Left ventricle myocardium inferior (tissue), 1 donor: ENCODE measurements around the gene RCCD1. TPM values are rescaled to one million over a fixed set of nuclear protein-coding genes. Genes with fewer than 3 reads are reported as not detected.

ENCODE experiments used
- DNase-seq: peaks from one replicate; pipeline ENCODE4 v3.0.0-alpha.2; 2020
- H3K27ac ChIP-seq: fragments of 200-600 bp; replicated peaks from 2 replicates; pipeline ENCODE4 v1.8.0; 2021
- H3K27me3 ChIP-seq: fragments of 200-600 bp; 2 replicates; pipeline ENCODE4 v1.8.0; 2021; ENCODE audit warnings: low read depth
- H3K36me3 ChIP-seq: fragments of 200-600 bp; 2 replicates; pipeline ENCODE4 v1.8.0; 2021
- H3K4me1 ChIP-seq: fragments of 200-600 bp; 2 replicates; pipeline ENCODE4 v1.8.0; 2021
- H3K4me3 ChIP-seq: fragments of 200-600 bp; 2 replicates; pipeline ENCODE4 v1.8.0; 2021; ENCODE audit warnings: mild to moderate bottlenecking, moderate library complexity
- H3K9me3 ChIP-seq: fragments of 200-600 bp; replicated peaks from 2 replicates; pipeline ENCODE4 v1.8.0; 2021
- intact Hi-C: fragments of 100-400 bp; cut with micrococcal nuclease; formaldehyde crosslinking; loops from one replicate; pipeline ENCODE4 v1.11.0; 2022
- total RNA-seq: library from RNA; stranded (reverse); fragmentation: NEBNext Ultra II Directional; extraction: Animal tissue kit (Norgen Biotek cat#: 25700); gene quantifications from one replicate; pipeline ENCODE4 v1.2.1, GENCODE V29; 2021
- TF ChIP-seq, protein P1 (sequence below): fragments of 200-600 bp; IDR thresholded peaks from 2 replicates; pipeline ENCODE4 v1.8.0; 2021; ENCODE audit warnings: antibody characterized with exemption, mild to moderate bottlenecking, borderline replicate concordance
- donor health status: DM: no; HTN: yes; CAD: no; lungs with severe emphysema.

The RCCD1 gene
- total RNA-seq, 1 donor from 2014 or later: 10.9 TPM

DNA sequence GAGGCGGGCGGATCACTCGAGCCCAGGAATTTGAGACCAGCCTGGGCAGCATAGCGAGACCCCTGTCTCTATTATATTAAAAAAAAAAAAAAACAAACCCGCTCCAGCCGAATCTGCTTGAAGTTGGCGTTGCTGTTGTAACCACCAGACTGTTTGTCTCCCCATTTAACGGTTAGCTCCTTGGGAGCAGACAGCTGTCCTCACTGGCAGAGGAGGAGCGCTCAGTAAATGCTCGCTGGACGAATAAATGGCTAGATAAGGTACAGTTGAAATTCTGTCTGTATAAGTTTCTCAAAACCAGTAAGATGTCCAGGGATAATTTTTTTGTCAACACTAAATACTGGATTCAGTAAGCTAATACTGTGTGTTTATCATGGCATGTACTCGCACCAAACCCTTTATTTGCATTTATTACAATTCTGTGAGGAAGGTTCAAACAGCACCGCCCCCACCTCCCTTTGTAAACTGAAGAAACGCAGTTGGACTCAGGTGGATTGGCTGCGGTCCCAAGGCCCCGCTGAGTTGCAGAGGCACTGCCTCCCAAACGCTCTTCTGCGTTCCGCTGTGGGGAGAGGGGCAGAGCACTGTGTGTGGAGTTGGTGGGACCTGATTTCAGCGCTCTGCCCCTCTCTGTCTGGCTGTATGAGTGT lies 1.1 kb downstream of the RCCD1 start:
- peaks cover 41% of the 10 kb centered on the region for H3K36me3 ChIP-seq
- peaks cover 63% of the 10 kb centered on the region for H3K4me1 ChIP-seq
- no peak overlapping the region for H3K27ac ChIP-seq
- H3K9me3 ChIP-seq: no peaks in the 10 kb centered on the region
- TF ChIP-seq, protein P1, sequence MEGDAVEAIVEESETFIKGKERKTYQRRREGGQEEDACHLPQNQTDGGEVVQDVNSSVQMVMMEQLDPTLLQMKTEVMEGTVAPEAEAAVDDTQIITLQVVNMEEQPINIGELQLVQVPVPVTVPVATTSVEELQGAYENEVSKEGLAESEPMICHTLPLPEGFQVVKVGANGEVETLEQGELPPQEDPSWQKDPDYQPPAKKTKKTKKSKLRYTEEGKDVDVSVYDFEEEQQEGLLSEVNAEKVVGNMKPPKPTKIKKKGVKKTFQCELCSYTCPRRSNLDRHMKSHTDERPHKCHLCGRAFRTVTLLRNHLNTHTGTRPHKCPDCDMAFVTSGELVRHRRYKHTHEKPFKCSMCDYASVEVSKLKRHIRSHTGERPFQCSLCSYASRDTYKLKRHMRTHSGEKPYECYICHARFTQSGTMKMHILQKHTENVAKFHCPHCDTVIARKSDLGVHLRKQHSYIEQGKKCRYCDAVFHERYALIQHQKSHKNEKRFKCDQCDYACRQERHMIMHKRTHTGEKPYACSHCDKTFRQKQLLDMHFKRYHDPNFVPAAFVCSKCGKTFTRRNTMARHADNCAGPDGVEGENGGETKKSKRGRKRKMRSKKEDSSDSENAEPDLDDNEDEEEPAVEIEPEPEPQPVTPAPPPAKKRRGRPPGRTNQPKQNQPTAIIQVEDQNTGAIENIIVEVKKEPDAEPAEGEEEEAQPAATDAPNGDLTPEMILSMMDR: no peak
- no peaks in the 10 kb centered on the region for H3K27me3 ChIP-seq
- H3K4me3 ChIP-seq: peak overlapping the region; percentile 91
- DNase-seq: no peak
- intact Hi-C loops: no loop called here

DNA sequence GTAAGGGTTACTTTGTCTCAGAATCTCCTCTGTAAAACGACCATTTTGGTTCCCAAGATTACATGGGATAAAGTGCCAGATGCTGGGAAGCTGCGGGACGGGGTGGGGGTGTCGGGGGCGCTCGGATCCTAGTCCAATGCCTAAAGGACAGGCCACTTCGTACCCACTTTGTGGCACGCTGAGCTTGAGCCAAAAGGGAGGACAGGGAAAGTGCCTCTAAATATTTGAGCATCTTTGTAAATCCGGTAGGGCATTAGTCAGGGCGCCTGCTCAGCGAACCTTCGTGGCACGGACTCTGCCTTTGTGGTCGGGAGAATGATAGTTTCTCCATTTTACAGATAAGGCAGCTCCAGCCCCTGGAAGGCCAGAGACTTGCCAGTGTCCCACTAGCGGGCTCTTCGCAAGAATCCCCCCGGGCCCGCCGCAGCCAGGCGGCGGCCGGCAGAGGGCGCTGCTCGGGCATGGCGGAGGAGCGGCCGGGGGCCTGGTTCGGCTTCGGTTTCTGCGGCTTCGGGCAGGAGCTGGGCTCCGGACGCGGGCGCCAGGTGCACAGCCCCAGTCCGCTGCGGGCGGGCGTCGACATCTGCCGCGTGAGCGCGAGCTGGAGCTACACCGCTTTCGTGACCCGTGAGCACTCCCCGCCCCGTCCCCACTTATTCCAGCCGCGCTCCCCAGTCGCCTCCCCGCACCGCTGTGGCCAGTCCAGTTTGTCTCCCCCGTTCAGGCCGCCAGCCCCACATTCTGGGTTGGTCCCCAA lies 1.8 kb downstream of the RCCD1 start:
- Histone ChIP-seq H3K4me3 (peak overlapping the region; percentile 84), H3K9me3 (no peaks in the 10 kb centered on the region), H3K27me3 (no peaks in the 10 kb centered on the region), H3K27ac (peak overlapping the region; percentile 73), H3K4me1 (peaks cover 70% of the 10 kb centered on the region), H3K36me3 (peaks cover 41% of the 10 kb centered on the region)
- intact Hi-C loops: no loop called here
- TF ChIP-seq, protein P1: peak; percentile 96
- peak; percentile 80 for DNase-seq

DNA sequence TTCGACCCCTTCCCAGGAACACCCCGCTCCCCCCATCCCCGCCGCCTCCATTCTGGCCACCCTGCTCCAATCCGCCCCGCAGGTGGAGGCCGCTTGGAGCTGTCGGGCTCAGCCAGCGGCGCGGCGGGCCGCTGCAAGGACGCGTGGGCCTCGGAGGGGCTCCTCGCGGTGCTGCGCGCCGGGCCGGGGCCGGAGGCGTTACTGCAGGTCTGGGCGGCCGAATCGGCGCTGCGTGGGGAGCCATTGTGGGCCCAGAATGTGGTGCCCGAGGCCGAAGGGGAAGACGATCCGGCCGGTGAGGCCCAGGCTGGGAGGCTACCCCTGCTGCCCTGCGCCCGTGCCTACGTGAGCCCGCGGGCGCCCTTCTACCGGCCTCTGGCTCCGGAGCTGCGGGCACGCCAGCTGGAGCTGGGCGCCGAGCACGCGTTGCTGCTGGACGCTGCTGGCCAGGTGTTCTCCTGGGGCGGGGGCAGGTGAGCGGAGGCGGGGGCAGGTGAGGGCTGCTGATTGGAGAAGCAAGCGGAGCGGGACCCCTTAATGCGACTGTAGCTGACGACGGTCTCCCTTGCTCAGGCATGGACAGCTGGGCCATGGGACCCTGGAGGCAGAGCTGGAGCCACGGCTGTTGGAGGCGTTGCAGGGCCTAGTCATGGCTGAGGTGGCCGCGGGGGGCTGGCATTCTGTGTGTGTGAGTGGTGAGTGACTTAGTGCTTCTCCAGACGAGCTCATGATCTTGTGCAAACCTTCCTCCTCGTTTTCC lies 2.5 kb downstream of the RCCD1 start:
- intact Hi-C loops: no loop called here
- Histone ChIP-seq H3K27me3 (no peaks in the 10 kb centered on the region), H3K4me1 (peaks cover 71% of the 10 kb centered on the region), H3K9me3 (no peaks in the 10 kb centered on the region), H3K27ac (peak overlapping the region; percentile 73), H3K36me3 (peaks cover 41% of the 10 kb centered on the region), H3K4me3 (peak overlapping the region; percentile 84)
- TF ChIP-seq, protein P1: no peak
- no peak for DNase-seq

DNA sequence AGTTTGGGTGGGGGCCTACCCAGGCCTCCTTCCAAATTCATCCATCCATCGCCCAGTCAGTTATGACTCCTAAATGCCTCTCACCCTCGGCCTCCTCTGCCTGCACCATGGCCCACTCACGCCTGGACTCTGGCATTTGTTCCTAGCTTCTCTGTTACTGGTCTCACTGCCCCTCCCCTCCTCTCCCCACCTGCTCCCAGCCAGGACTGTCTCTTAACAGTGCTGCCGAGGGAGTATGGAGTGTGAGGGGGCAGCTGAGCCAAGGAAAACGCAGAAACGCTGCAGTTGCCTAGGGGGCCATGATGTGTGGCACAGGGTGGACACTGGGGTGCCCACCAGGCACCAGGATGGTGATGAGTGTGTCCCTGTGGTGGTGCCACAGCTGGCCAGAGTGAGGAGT lies 3.1 kb downstream of the RCCD1 start:
- H3K9me3 ChIP-seq: no peaks in the 10 kb centered on the region
- TF ChIP-seq, protein P1: no peak
- H3K36me3 ChIP-seq: peaks cover 41% of the 10 kb centered on the region
- H3K27ac ChIP-seq: no peak overlapping the region
- intact Hi-C loops: no loop called here
- peaks cover 71% of the 10 kb centered on the region for H3K4me1 ChIP-seq
- no peak for DNase-seq
- H3K4me3 ChIP-seq: peak overlapping the region; percentile 84
- H3K27me3 ChIP-seq: no peaks in the 10 kb centered on the region

DNA sequence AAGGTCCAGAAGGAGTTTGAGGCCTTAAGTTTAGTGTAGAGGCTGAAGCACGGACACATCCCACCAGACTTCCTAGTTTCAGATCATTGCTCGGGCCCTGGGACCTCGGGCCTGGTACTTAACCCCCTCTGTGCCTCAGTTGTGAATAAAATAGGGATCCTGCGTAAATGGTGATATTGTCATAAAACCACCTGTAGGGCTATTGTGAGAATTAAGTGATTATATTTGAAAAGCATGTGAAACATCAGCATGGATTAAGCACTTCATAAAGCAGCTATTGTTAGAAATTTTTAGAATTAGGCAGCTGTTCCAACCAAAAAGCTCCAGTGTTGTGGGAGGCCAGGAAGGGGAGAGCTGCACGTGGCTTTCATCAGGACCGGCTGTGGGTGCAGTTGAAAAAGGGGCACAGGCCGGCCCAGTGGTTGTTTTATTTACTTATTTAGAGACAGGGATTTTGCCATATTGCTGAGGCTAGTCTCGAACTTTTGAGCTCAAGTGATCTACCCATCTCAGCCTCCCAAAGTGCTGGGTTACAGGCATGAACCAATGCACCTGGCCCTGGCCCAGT lies 4.4 kb downstream of the RCCD1 start:
- no peak for DNase-seq
- H3K27me3 ChIP-seq: no peaks in the 10 kb centered on the region
- no peak overlapping the region for H3K4me3 ChIP-seq
- peaks cover 71% of the 10 kb centered on the region for H3K4me1 ChIP-seq
- peak overlapping the region; percentile 71 for H3K27ac ChIP-seq
- H3K9me3 ChIP-seq: no peaks in the 10 kb centered on the region
- TF ChIP-seq, protein P1: no peak
- intact Hi-C loops: no loop called here
- peaks cover 42% of the 10 kb centered on the region for H3K36me3 ChIP-seq
